SH-SY5Y (cell line): ENCODE data around the gene MAGI2.

Experiments used
- GATA2 ChIP-seq: IDR thresholded peaks from 2 replicates; pipeline ENCODE4 v1.6.1; 2011; ENCODE audit warnings: mild to moderate bottlenecking, low read depth, low read length
- GATA3 ChIP-seq: IDR thresholded peaks from 2 replicates; pipeline ENCODE4 v1.6.1; 2011; ENCODE audit warnings: low read depth, mild to moderate bottlenecking, low read length, moderate library complexity

- TF ChIP-seq GATA2: no peak
- TF ChIP-seq GATA3: no peak
Measured at GRCh38 chr7:78852951-78853350, 600.5 kb downstream of the MAGI2 start.
